Measurements from ENCODE around the gene ZNF730. TPM values are rescaled to one million over a fixed set of nuclear protein-coding genes. Genes with fewer than 3 reads are reported as not detected.
"Not testable (repeated sequence)": the region's sequence is repeated elsewhere in the genome, so short reads cannot be mapped to it uniquely, and the experiment has no call there.

ZNF730 gene
- total RNA-seq, 2 donors from 2014 or later = 0.17 to 0.61 TPM

DNA sequence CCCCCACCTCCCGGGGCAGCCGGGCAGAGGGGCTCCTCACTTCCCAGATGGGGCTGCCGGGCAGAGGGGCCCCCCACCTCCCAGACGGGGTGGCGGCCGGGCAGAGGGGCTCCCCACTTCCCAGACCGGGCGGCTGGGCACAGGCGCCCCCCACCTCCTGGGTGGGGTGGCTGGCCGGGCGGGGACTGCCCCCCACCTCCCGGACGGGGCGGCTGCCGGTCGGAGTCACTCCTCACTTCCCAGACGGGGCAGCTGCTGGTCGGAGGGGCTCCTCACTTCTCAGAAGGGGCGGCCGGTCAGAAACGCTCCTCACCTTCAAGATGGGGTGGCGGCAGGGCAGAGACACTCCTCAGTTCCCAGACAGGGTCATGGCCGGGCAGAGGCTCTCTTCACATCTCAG is 43.9 kb downstream of the ZNF730 start:
- H3K4me3 Mint-ChIP-seq = no peak overlapping the region
- ATAC-seq (replicated peaks) = no peak

DNA sequence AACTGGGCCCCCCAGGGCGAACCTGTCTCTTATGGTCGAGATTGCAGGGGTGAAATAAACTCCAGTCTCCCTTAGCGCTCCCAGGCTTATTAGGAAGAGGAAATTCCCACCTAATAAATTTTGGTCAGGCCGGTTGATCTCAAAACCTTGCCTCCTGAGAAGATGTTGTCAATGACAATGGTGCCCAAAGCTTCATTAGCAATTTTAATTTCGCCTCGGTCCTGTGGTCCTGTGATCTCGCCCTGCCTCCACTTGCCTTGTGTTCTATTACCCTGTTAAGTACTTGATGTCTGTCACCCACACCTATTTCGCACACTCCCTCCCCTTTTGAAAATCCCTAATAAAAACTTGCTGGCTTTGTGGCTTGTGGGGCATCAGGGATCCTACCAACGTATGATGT is 51.5 kb downstream of the ZNF730 start:
- ATAC-seq (replicated peaks); H3K27me3 Mint-ChIP-seq; H3K36me3 Mint-ChIP-seq (ENCODE audit: low read depth); H3K9me3 Mint-ChIP-seq; H3K4me1 Mint-ChIP-seq; H3K27ac Mint-ChIP-seq; H3K4me3 Mint-ChIP-seq: not testable (repeated sequence)

More for the DNA sequence above, 43.9 kb downstream of the ZNF730 start:
- Mint-ChIP-seq H3K9me3 (peaks cover 16% of the 10 kb centered on the region), H3K36me3 (ENCODE audit: low read depth) (no peaks in the 10 kb centered on the region), H3K27me3 (no peaks in the 10 kb centered on the region), H3K27ac (no peak overlapping the region), H3K4me1 (no peaks in the 10 kb centered on the region)

DNA sequence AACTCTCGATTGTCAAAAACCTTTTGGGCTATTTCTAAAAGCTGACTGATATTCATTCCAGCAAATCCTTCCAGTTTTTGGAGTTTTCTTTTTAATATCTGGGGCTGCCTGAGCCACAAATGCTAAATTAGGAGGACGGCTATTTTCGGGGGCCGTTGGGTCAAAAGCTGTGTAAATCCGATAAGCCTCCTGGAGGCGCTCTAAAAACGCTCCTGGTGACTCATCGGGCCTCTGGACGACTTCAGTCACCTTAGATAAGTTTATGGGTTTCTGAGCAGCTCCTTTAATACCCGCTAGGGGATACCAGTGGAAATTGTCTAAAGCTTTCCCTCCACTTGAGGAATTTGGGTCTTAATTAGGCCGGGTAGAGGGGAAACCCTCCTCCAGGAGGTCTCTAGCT is 66.4 kb downstream of the ZNF730 start:
- H3K9me3 Mint-ChIP-seq = peaks cover 6% of the 10 kb centered on the region
- no peak overlapping the region for H3K27ac Mint-ChIP-seq
- no peak for ATAC-seq (replicated peaks)
- no peaks in the 10 kb centered on the region for H3K36me3 Mint-ChIP-seq (ENCODE audit: low read depth)
- no peaks in the 10 kb centered on the region for H3K4me1 Mint-ChIP-seq
- H3K4me3 Mint-ChIP-seq = no peak overlapping the region
- H3K27me3 Mint-ChIP-seq = peaks cover 8% of the 10 kb centered on the region

GRCh38 chr19:23190341-23190740 is 73.5 kb downstream of the ZNF730 start:
- H3K27ac Mint-ChIP-seq = no peak overlapping the region
- no peaks in the 10 kb centered on the region for H3K36me3 Mint-ChIP-seq (ENCODE audit: low read depth)
- no peak overlapping the region for H3K4me3 Mint-ChIP-seq
- H3K27me3 Mint-ChIP-seq = no peaks in the 10 kb centered on the region
- H3K4me1 Mint-ChIP-seq = no peaks in the 10 kb centered on the region
- ATAC-seq (replicated peaks) = no peak
- H3K9me3 Mint-ChIP-seq = no peaks in the 10 kb centered on the region

Other genes with a start within 250 kb of the ZNF730 start
- under 1 TPM in 1 of 2 donors, not detected in 1; 0.13 TPM for gene ZNF728, start 113.8 kb upstream of the ZNF730 start, total RNA-seq
- 10 to 100 TPM; 11.8 to 12.5 TPM for gene ZNF724, start 133.4 kb downstream of the ZNF730 start, total RNA-seq

Measured in activated T-helper 17 cell treated with anti-CD3 and anti-CD28 coated beads, Interleukin-2, amount 50 U/mL, for 72 hours (primary cell).